Prostate gland (tissue), 2 donors: ENCODE data around the gene TAF11L9.
"Not testable (repeated sequence)": the region's sequence is repeated elsewhere in the genome, so short reads cannot be mapped to it uniquely, and the experiment has no call there.

Source experiments
- CTCF ChIP-seq, 4 experiments: fragments of 200-600 bp in 2 of 4; fragments of 450-650 bp in 2 of 4; sonication (generic) in 2 of 4; IDR thresholded peaks; 1 replicate in 3 of 4; 2 replicates in 1 of 4; pipeline ENCODE4 v1.5.1; 2016 to 2019; ENCODE audit warnings: antibody characterized with exemption in 4 of 4, mild to moderate bottlenecking in 2 of 4, moderate library complexity in 2 of 4
- POLR2A ChIP-seq: fragments of 450-650 bp; IDR thresholded peaks from one replicate; pipeline ENCODE4 v1.6.1; 2016; ENCODE audit warnings: antibody characterized with exemption, mild to moderate bottlenecking
- POLR2AphosphoS5 ChIP-seq: sonication (generic); formaldehyde crosslinking; IDR thresholded peaks from one replicate; pipeline ENCODE4 v1.6.1; 2017; ENCODE audit warnings: antibody characterized with exemption

GRCh38 chr5:17631788-17632187 lies 37.6 kb upstream of the TAF11L9 start, which contains the start of gene TAF11L13:
- not testable (repeated sequence) for TF ChIP-seq POLR2A; CTCF (IDR thresholded peaks at IDR 0.05); POLR2AphosphoS5
